Measurements from ENCODE around the gene NR4A1. TPM values are rescaled to one million over a fixed set of nuclear protein-coding genes. Genes with fewer than 3 reads are reported as not detected.
A peak's percentile ranks its signal among the peaks of the same experiment; 100 is the strongest.

The NR4A1 gene
- total RNA-seq, 2 donors from 2014 or later = 112 to 468 TPM

GRCh38 chr12:52019113-52019770, 32.0 kb upstream of the NR4A1 start:
- no peaks in the 10 kb centered on the region for H3K27me3 ChIP-seq (replicated peaks; ENCODE audit: insufficient read depth)
- H3K27ac ChIP-seq = no peak overlapping the region
- H3K9me3 ChIP-seq = no peaks in the 10 kb centered on the region
- no peak for TF ChIP-seq CTCF (IDR thresholded peaks at IDR 0.05)
- ATAC-seq (ENCODE audit: insufficient number of reproducible peaks, low FRiP score, low read depth) (no peak), DNase-seq (ENCODE audit: low spot score) (no peak)
- no peak overlapping the region for H3K4me3 ChIP-seq
- H3K36me3 ChIP-seq = no peaks in the 10 kb centered on the region
- peaks cover 4 to 11% of the 10 kb centered on the region in 2 donors for H3K4me1 ChIP-seq (ENCODE audit: control insufficient read depth in 1 of 2, low read depth in 2 of 2)

- H3K27ac ChIP-seq = no peak overlapping the region
- H3K9me3 ChIP-seq = no peaks in the 10 kb centered on the region
- no peaks in the 10 kb centered on the region for H3K27me3 ChIP-seq (replicated peaks; ENCODE audit: insufficient read depth)
- ATAC-seq (ENCODE audit: insufficient number of reproducible peaks, low FRiP score, low read depth) (no peak), DNase-seq (ENCODE audit: low spot score) (no peak)
- TF ChIP-seq CTCF (IDR thresholded peaks at IDR 0.05) = peak; percentile 48
- H3K4me1 ChIP-seq (ENCODE audit: control insufficient read depth in 1 of 2, low read depth in 2 of 2) = peaks cover 11 to 14% of the 10 kb centered on the region in 2 donors
- H3K4me3 ChIP-seq = no peak overlapping the region
- H3K36me3 ChIP-seq = no peaks in the 10 kb centered on the region
Observed at GRCh38 chr12:52020539-52021336, 30.5 kb upstream of the NR4A1 start.

- DNase-seq (ENCODE audit: low spot score) (no peak), ATAC-seq (ENCODE audit: insufficient number of reproducible peaks, low FRiP score, low read depth) (no peak)
- H3K4me3 ChIP-seq = peak overlapping the region; percentile 73
- TF ChIP-seq CTCF (IDR thresholded peaks at IDR 0.05) = no peak
- no peaks in the 10 kb centered on the region for H3K9me3 ChIP-seq
- no peaks in the 10 kb centered on the region for H3K27me3 ChIP-seq (replicated peaks; ENCODE audit: insufficient read depth)
- no peaks in the 10 kb centered on the region for H3K36me3 ChIP-seq
- H3K27ac ChIP-seq = no peak overlapping the region
- peaks cover 16 to 23% of the 10 kb centered on the region in 2 donors for H3K4me1 ChIP-seq (ENCODE audit: control insufficient read depth in 1 of 2, low read depth in 2 of 2)
Observed at GRCh38 chr12:52022841-52023181, 28.4 kb upstream of the NR4A1 start.

- DNase-seq (ENCODE audit: low spot score) (peak; percentile 54), ATAC-seq (ENCODE audit: insufficient number of reproducible peaks, low FRiP score, low read depth) (peak; percentile 43)
- Histone ChIP-seq H3K4me1 (ENCODE audit: control insufficient read depth in 1 of 2, low read depth in 2 of 2) (peaks cover 16 to 23% of the 10 kb centered on the region in 2 donors), H3K9me3 (no peaks in the 10 kb centered on the region), H3K36me3 (no peaks in the 10 kb centered on the region), H3K4me3 (peak overlapping the region; percentile 73), H3K27me3 (replicated peaks; ENCODE audit: insufficient read depth) (no peaks in the 10 kb centered on the region), H3K27ac (no peak overlapping the region)
- TF ChIP-seq CTCF (IDR thresholded peaks at IDR 0.05) = peak; percentile 97
Observed at GRCh38 chr12:52023182-52023975, 27.9 kb upstream of the NR4A1 start.

Measured in thoracic aorta (tissue), 2 donors.